ENCODE data around the gene SAMHD1. TPM values are rescaled to one million over a fixed set of nuclear protein-coding genes. Genes with fewer than 3 reads are reported as not detected.
"Not testable (repeated sequence)": the region's sequence is repeated elsewhere in the genome, so short reads cannot be mapped to it uniquely, and the experiment has no call there.

SAMHD1 gene
- total RNA-seq (2014; rRNA removed; shearing (Covaris generic)) = 12.7 and 18.3 TPM in 2 replicates

GRCh38 chr20:36951198-36951978, at the start of gene SAMHD1:
TSS of gene SAMHD1 (minus strand) at chr20:36951708. CDS start at chr20:36951643, 65 bp downstream.
- peak; percentile 98 for DNase-seq (ENCODE audit: low read depth)

GRCh38 chr20:37000171-37000570, 48.7 kb upstream of the SAMHD1 start:
- DNase-seq (ENCODE audit: low read depth) = not testable (repeated sequence)

GRCh38 chr20:36998652-36999051, 47.1 kb upstream of the SAMHD1 start:
- no peak for DNase-seq (ENCODE audit: low read depth)

GRCh38 chr20:36997121-36997520, 45.6 kb upstream of the SAMHD1 start:
- DNase-seq (ENCODE audit: low read depth) = no peak

GRCh38 chr20:36994221-36994620, 42.7 kb upstream of the SAMHD1 start:
- not testable (repeated sequence) for DNase-seq (ENCODE audit: low read depth)

- DNase-seq (ENCODE audit: low read depth) = no peak
Measured at GRCh38 chr20:36992802-36993334, 41.4 kb upstream of the SAMHD1 start.

- no peak for DNase-seq (ENCODE audit: low read depth)
Measured at GRCh38 chr20:36991703-36992102, 40.2 kb upstream of the SAMHD1 start.

- no peak for DNase-seq (ENCODE audit: low read depth)
Measured at GRCh38 chr20:36989797-36990196, 38.3 kb upstream of the SAMHD1 start.

- peak; percentile 32 for DNase-seq (ENCODE audit: low read depth)
Measured at GRCh38 chr20:36988494-36988966, 37.0 kb upstream of the SAMHD1 start.

GRCh38 chr20:36984257-36984638, 32.7 kb upstream of the SAMHD1 start:
- no peak for DNase-seq (ENCODE audit: low read depth)

GRCh38 chr20:36975099-36975818, 23.8 kb upstream of the SAMHD1 start:
- DNase-seq (ENCODE audit: low read depth) = no peak

GRCh38 chr20:36974660-36975059, 23.2 kb upstream of the SAMHD1 start:
- DNase-seq (ENCODE audit: low read depth) = no peak

GRCh38 chr20:36971103-36971502, 19.6 kb upstream of the SAMHD1 start:
- no peak for DNase-seq (ENCODE audit: low read depth)

- no peak for DNase-seq (ENCODE audit: low read depth)
Measured at GRCh38 chr20:36969478-36970186, 18.1 kb upstream of the SAMHD1 start.

GRCh38 chr20:36969051-36969450, 17.5 kb upstream of the SAMHD1 start:
- DNase-seq (ENCODE audit: low read depth) = no peak

- DNase-seq (ENCODE audit: low read depth) = no peak
Measured at GRCh38 chr20:36967636-36968035, 16.1 kb upstream of the SAMHD1 start.

GRCh38 chr20:36966965-36967364, 15.5 kb upstream of the SAMHD1 start:
- DNase-seq (ENCODE audit: low read depth) = not testable (repeated sequence)

- not testable (repeated sequence) for DNase-seq (ENCODE audit: low read depth)
Measured at GRCh38 chr20:36962354-36962941, 10.9 kb upstream of the SAMHD1 start.

GRCh38 chr20:36959242-36959641, 7.7 kb upstream of the SAMHD1 start:
- DNase-seq (ENCODE audit: low read depth) = no peak

- DNase-seq (ENCODE audit: low read depth) = no peak
Measured at GRCh38 chr20:36957875-36958667, 6.6 kb upstream of the SAMHD1 start.

- no peak for DNase-seq (ENCODE audit: low read depth)
Measured at GRCh38 chr20:36956674-36957073, 5.2 kb upstream of the SAMHD1 start.
